Ishikawa (cell line): Measurements from ENCODE around the gene TBC1D22A.

Experiments used
- CEBPB ChIP-seq: IDR thresholded peaks from 2 replicates; pipeline ENCODE4 v1.6.1; 2012
- CREB1 ChIP-seq: IDR thresholded peaks from 2 replicates; pipeline ENCODE4 v1.6.1; 2012; ENCODE audit warnings: low read depth
- EGR1 ChIP-seq: IDR thresholded peaks from 2 replicates; pipeline ENCODE4 v1.6.1; 2012
- EP300 ChIP-seq: IDR thresholded peaks from 2 replicates; pipeline ENCODE4 v1.6.1; 2012; ENCODE audit warnings: borderline replicate concordance
- FOXM1 ChIP-seq: IDR thresholded peaks from 2 replicates; pipeline ENCODE4 v1.6.1; 2012; ENCODE audit warnings: low read depth, borderline replicate concordance
- NFIC ChIP-seq: IDR thresholded peaks from 2 replicates; pipeline ENCODE4 v1.6.1; 2012
- RAD21 ChIP-seq: IDR thresholded peaks from 2 replicates; pipeline ENCODE4 v1.6.1; 2012; ENCODE audit warnings: low read depth
- TAF1 ChIP-seq: IDR thresholded peaks from 2 replicates; pipeline ENCODE4 v1.6.1; 2012; ENCODE audit warnings: low read depth, mild to moderate bottlenecking
- TCF12 ChIP-seq: IDR thresholded peaks from 2 replicates; pipeline ENCODE4 v1.6.1; 2012; ENCODE audit warnings: low read depth
- TEAD4 ChIP-seq: IDR thresholded peaks from 2 replicates; pipeline ENCODE4 v1.6.1; 2012
- YY1 ChIP-seq: IDR thresholded peaks from 2 replicates; pipeline ENCODE4 v1.6.1; 2012; ENCODE audit warnings: low read depth
- ZBTB7A ChIP-seq: IDR thresholded peaks from 2 replicates; pipeline ENCODE4 v1.6.1; 2012; ENCODE audit warnings: low read depth
- TF ChIP-seq, protein P1 (sequence below): IDR thresholded peaks from 2 replicates; pipeline ENCODE4 v1.6.1; 2012
- TF ChIP-seq, protein P2 (sequence below): IDR thresholded peaks from 2 replicates; pipeline ENCODE4 v1.6.1; 2012
- TF ChIP-seq, protein P3 (sequence below): IDR thresholded peaks from 2 replicates; pipeline ENCODE4 v1.6.1; 2012; ENCODE audit warnings: low read depth, mild to moderate bottlenecking

The TBC1D22A gene

DNA sequence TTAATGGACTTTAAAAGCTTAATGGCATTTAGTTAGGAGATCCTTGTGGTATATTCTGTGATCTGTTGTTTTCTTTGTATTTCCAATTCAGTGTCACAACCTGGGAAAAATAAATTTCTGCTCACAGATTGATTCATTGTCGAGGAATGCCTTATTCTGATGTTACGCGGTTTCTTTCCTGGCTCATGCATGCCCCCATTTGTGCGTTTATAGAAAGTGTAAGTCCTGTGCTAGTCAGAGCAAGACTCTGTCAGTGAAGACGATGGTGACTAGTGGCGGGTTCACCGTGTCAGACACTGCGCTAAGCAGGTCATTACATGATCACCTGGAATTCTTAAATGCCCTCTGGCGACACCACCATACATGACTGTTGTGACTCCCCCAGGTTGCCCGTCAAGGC is 169.4 kb downstream of the TBC1D22A start:
- TF ChIP-seq ZBTB7A, result no peak
- no peak for TF ChIP-seq EGR1
- no peak for TF ChIP-seq CEBPB
- TF ChIP-seq, protein P1, sequence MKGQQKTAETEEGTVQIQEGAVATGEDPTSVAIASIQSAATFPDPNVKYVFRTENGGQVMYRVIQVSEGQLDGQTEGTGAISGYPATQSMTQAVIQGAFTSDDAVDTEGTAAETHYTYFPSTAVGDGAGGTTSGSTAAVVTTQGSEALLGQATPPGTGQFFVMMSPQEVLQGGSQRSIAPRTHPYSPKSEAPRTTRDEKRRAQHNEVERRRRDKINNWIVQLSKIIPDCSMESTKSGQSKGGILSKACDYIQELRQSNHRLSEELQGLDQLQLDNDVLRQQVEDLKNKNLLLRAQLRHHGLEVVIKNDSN, result no peak
- no peak for TF ChIP-seq RAD21
- TF ChIP-seq CREB1, result no peak
- TF ChIP-seq EP300, result no peak
- TF ChIP-seq YY1, result no peak
- TF ChIP-seq TCF12, result no peak
- no peak for TF ChIP-seq TAF1
- TF ChIP-seq NFIC, result no peak
- TF ChIP-seq FOXM1, result no peak
- TF ChIP-seq, protein P2, sequence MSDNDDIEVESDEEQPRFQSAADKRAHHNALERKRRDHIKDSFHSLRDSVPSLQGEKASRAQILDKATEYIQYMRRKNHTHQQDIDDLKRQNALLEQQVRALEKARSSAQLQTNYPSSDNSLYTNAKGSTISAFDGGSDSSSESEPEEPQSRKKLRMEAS, result no peak

DNA sequence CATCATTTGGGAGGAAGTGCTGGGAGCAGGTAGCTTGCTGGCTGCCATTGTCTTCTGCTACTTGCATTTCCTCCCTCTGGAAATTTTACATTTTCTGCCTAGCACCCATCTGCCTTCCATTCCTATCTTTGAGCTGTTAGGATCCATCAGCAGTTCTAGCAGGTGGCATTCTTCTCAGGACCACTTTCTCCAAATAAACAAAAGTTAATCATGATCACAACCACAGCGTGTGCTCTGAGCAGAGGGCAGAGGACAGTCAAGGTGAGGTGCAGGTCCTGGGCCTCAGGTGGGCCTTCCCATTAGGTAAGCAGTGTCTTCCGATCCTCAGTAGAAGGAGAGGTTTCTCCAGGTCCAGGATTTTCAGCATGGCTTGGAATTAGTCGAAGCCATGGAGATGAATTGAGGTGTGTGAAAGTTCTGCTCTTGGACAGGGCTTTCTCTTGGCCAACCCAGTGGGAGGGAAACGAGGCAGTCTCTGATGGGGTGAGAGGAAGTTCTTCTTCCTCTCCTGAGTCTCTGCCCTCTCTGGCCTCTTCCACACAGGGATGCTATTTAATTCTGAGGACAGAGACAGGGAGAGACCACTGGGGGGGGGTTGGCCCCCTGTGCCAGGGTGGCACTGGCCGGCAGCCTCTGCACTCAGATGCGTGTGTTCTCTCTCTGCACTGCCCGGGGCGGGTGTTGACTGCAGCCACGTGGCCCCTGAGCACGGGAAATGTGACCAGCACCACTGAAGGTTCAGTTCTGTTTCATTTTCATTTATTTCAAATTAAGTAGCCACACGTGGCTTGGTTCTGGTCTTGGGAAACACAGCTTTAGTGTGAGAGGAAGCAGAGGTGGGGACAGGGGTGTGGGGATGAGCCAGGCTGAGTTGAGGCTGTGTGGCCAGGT is 170.8 kb downstream of the TBC1D22A start:
- TF ChIP-seq NFIC (no peak), EP300 (no peak), TAF1 (no peak), YY1 (no peak), EGR1 (no peak), TEAD4 (no peak), TCF12 (no peak), FOXM1 (no peak), CREB1 (no peak), ZBTB7A (no peak), RAD21 (no peak), CEBPB (no peak)
- TF ChIP-seq, protein P3, sequence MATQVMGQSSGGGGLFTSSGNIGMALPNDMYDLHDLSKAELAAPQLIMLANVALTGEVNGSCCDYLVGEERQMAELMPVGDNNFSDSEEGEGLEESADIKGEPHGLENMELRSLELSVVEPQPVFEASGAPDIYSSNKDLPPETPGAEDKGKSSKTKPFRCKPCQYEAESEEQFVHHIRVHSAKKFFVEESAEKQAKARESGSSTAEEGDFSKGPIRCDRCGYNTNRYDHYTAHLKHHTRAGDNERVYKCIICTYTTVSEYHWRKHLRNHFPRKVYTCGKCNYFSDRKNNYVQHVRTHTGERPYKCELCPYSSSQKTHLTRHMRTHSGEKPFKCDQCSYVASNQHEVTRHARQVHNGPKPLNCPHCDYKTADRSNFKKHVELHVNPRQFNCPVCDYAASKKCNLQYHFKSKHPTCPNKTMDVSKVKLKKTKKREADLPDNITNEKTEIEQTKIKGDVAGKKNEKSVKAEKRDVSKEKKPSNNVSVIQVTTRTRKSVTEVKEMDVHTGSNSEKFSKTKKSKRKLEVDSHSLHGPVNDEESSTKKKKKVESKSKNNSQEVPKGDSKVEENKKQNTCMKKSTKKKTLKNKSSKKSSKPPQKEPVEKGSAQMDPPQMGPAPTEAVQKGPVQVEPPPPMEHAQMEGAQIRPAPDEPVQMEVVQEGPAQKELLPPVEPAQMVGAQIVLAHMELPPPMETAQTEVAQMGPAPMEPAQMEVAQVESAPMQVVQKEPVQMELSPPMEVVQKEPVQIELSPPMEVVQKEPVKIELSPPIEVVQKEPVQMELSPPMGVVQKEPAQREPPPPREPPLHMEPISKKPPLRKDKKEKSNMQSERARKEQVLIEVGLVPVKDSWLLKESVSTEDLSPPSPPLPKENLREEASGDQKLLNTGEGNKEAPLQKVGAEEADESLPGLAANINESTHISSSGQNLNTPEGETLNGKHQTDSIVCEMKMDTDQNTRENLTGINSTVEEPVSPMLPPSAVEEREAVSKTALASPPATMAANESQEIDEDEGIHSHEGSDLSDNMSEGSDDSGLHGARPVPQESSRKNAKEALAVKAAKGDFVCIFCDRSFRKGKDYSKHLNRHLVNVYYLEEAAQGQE, result no peak
- TF ChIP-seq, protein P1, result no peak
- TF ChIP-seq, protein P2, result no peak

GRCh38 chr22:46934172-46934745 is 171.8 kb downstream of the TBC1D22A start:
- no peak for TF ChIP-seq TCF12
- no peak for TF ChIP-seq TEAD4
- TF ChIP-seq TAF1, result no peak
- no peak for TF ChIP-seq RAD21
- TF ChIP-seq, protein P2, result no peak
- no peak for TF ChIP-seq CREB1
- TF ChIP-seq NFIC, result no peak
- TF ChIP-seq FOXM1, result no peak
- TF ChIP-seq, protein P1, result no peak
- TF ChIP-seq, protein P3, result no peak
- TF ChIP-seq EP300, result no peak
- TF ChIP-seq CEBPB, result no peak
- no peak for TF ChIP-seq ZBTB7A
- no peak for TF ChIP-seq YY1
- TF ChIP-seq EGR1, result no peak

DNA sequence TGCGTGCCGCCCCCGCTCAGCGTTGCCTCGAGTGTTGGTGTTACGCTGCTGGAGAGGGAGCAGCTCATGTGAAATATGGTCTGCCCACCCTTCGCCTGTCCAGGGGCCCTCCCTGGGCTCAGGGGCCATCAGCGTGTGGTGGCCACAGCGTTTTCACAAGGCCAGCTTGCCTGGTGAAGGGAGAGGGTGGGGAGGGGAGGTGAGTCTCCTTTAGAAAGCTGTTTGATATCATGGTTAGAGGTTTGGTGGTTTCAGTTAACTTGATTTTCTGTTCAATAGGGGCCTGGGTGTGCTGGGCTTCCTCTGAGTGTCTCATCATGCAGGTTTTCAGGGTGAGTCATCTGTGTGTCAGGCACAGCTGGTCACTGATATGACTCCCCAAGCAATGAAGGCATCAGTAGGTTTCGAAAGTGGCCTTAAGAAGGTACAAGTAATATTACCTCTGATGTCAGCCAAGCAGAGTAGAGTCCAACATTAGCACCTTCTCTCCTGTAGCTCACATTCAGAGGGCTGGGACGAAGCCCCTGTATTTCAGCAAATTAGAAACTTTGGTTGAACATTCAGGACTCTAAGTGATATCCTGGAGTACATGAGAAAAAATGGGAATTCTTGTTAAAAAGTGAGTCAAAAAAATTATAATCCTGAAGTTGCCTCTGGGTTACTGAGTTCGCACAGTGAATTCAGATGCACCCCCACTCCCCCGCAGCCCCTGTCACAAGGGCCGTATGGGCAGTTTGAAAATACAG is 172.5 kb downstream of the TBC1D22A start:
- TF ChIP-seq ZBTB7A (no peak), CEBPB (no peak), EGR1 (no peak), YY1 (no peak), CREB1 (no peak), TEAD4 (no peak), TCF12 (no peak), NFIC (no peak), RAD21 (no peak), EP300 (no peak), TAF1 (no peak), FOXM1 (no peak)
- TF ChIP-seq, protein P2, result no peak
- TF ChIP-seq, protein P1, result no peak
- TF ChIP-seq, protein P3, result no peak
